ENCODE results near the gene MYO1H. TPM values are rescaled to one million over a fixed set of nuclear protein-coding genes. Genes with fewer than 3 reads are reported as not detected.

MYO1H gene
- total RNA-seq, 1 experiment from 2014 or later, result not detected

DNA sequence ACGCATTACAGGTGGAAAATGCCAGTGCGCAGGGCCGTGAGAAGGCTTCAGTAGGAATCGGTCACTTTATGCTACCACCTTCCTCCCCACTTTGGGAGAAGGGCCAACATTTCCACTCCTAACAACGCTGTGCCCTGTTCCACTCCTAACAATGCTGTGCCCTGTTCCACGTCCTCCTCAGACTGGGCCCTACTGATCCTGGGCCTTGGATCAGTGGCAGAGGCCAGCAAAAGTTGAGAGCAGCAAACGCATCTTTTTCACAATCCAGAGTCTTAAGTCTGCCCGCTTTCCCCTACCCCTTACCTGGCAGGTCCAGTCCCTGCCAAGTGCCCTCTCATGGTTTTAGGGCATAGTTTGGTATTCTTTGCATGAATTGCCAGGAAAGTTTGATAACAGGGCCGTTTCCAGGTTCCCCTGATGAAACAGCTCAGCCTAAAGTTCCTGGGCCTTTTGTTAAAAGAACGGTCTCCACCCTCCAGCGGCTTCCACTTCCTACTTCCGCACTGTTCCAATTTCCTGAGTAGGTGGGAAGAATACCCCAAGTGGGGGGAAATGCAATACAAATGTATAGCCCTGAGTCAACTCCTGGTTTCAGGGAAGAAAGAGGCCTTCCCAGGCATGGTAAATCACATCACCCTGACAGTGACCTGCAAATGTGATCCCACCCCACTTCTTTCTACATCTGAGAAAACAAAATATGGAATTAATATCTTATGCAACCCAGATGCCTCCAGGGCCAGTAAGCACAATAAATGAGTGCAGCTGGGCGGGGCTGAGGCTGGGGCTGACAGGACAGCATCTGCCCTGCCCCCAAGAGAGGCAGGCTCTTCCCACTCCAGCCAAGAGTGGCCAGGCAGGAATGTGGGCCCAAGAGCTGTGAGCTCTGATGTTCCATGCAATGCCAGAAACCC lies 114.4 kb downstream of the MYO1H start:
- H3K4me3 ChIP-seq (replicated peaks in 1 of 2; ENCODE audit: low read depth in 1 of 2, low read length in 2 of 2), result 0 out of 4 replicates have a peak overlapping the region, but pooled peaks of 1 of the 2 experiments have one; percentile 10
- ChIA-PET CTCF (interaction anchor here (0.9 to 1.1 kb wide), 3 partner anchors 29 to 34 kb away, joined by 3 to 4 read pairs (median 3); no protein-coding TSS in a partner anchor), POLR2A (no interaction called here), RAD21 (ENCODE audit: low non-redundant PET in 1 of 2, low total read pairs in 2 of 2, uncharacterized antibody in 2 of 2, unreplicated experiment in 2 of 2) (interaction anchor here in 1 of 2 experiments (0.8 kb wide), 1 partner anchor 29 kb away, joined by 3 read pairs; no protein-coding TSS in a partner anchor)
- H3K79me2 ChIP-seq (ENCODE audit: insufficient read depth, low read length), result peaks cover 64% of the 10 kb centered on the region
- H3K9me3 ChIP-seq (ENCODE audit: control insufficient read depth in 1 of 2, insufficient read depth in 1 of 2, low read depth in 1 of 2, low read length in 2 of 2), result no peaks in the 10 kb centered on the region
- no peaks in the 10 kb centered on the region for H3K9me2 ChIP-seq (ENCODE audit: insufficient read depth)
- H3K27me3 ChIP-seq (ENCODE audit: insufficient read depth, low read length), result no peaks in the 10 kb centered on the region
- H3K36me3 ChIP-seq (ENCODE audit: control insufficient read depth in 1 of 2, insufficient read depth in 2 of 2, low read length in 2 of 2), result peaks cover 9 to 20% of the 10 kb centered on the region in 2 experiments; a peak in 3 of 4 replicates
- DNase-seq (ENCODE audit: low read depth, low spot score) (no peak), ATAC-seq (peak; percentile 64)
- peak overlapping the region; percentile 70 for H3K4me2 ChIP-seq (ENCODE audit: low read length)
- peaks cover 39 to 44% of the 10 kb centered on the region in 2 experiments for H3K4me1 ChIP-seq (ENCODE audit: control insufficient read depth in 1 of 2, insufficient read depth in 2 of 2, low read length in 2 of 2)
- peak overlapping the region; percentile 16; the same call in 1 of the 2 replicates for H3K9ac ChIP-seq (ENCODE audit: low read length)
- peak overlapping the region; percentile 68; the same call in 1 of the 2 replicates for H3K27ac ChIP-seq (ENCODE audit: low read depth, low read length)
- BruUV-seq (replicated peaks), result no TSS peak
- intact Hi-C loops (cut with micrococcal nuclease), result no loop called here
- peaks cover 4% of the 10 kb centered on the region; the same call in 1 of the 2 replicates for H4K20me1 ChIP-seq (ENCODE audit: insufficient read depth)
- H2AFZ ChIP-seq (ENCODE audit: low read depth, low read length, poor library complexity, severe bottlenecking), result no peak overlapping the region
- TF ChIP-seq, protein P1, sequence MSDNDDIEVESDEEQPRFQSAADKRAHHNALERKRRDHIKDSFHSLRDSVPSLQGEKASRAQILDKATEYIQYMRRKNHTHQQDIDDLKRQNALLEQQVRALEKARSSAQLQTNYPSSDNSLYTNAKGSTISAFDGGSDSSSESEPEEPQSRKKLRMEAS (IDR thresholded peaks at IDR 0.05), result no peak; the same call in 1 of the 2 replicates
- TF ChIP-seq, protein P2, sequence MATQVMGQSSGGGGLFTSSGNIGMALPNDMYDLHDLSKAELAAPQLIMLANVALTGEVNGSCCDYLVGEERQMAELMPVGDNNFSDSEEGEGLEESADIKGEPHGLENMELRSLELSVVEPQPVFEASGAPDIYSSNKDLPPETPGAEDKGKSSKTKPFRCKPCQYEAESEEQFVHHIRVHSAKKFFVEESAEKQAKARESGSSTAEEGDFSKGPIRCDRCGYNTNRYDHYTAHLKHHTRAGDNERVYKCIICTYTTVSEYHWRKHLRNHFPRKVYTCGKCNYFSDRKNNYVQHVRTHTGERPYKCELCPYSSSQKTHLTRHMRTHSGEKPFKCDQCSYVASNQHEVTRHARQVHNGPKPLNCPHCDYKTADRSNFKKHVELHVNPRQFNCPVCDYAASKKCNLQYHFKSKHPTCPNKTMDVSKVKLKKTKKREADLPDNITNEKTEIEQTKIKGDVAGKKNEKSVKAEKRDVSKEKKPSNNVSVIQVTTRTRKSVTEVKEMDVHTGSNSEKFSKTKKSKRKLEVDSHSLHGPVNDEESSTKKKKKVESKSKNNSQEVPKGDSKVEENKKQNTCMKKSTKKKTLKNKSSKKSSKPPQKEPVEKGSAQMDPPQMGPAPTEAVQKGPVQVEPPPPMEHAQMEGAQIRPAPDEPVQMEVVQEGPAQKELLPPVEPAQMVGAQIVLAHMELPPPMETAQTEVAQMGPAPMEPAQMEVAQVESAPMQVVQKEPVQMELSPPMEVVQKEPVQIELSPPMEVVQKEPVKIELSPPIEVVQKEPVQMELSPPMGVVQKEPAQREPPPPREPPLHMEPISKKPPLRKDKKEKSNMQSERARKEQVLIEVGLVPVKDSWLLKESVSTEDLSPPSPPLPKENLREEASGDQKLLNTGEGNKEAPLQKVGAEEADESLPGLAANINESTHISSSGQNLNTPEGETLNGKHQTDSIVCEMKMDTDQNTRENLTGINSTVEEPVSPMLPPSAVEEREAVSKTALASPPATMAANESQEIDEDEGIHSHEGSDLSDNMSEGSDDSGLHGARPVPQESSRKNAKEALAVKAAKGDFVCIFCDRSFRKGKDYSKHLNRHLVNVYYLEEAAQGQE (IDR thresholded peaks at IDR 0.05; ENCODE audit: low read depth), result no peak
- no peak for TF ChIP-seq EGR1 (IDR thresholded peaks at IDR 0.05; ENCODE audit: low read depth)
- no peak for TF ChIP-seq EZH2 (IDR thresholded peaks at IDR 0.05)
- TF ChIP-seq, protein P3, sequence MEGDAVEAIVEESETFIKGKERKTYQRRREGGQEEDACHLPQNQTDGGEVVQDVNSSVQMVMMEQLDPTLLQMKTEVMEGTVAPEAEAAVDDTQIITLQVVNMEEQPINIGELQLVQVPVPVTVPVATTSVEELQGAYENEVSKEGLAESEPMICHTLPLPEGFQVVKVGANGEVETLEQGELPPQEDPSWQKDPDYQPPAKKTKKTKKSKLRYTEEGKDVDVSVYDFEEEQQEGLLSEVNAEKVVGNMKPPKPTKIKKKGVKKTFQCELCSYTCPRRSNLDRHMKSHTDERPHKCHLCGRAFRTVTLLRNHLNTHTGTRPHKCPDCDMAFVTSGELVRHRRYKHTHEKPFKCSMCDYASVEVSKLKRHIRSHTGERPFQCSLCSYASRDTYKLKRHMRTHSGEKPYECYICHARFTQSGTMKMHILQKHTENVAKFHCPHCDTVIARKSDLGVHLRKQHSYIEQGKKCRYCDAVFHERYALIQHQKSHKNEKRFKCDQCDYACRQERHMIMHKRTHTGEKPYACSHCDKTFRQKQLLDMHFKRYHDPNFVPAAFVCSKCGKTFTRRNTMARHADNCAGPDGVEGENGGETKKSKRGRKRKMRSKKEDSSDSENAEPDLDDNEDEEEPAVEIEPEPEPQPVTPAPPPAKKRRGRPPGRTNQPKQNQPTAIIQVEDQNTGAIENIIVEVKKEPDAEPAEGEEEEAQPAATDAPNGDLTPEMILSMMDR (IDR thresholded peaks at IDR 0.05 in 2 of 3, conservative IDR thresholded peaks at IDR 0.05 in 1 of 3; ENCODE audit: borderline replicate concordance in 1 of 3, insufficient read depth in 1 of 3, low read depth in 2 of 3, low read length in 2 of 3), result no peak
- no peak for TF ChIP-seq ZNF274 (IDR thresholded peaks at IDR 0.05; ENCODE audit: low read depth, low read length)
- no peak for TF ChIP-seq JUND (IDR thresholded peaks at IDR 0.05)
- TF ChIP-seq TCF7L2 (IDR thresholded peaks at IDR 0.05; ENCODE audit: borderline replicate concordance, extremely low read depth, insufficient read depth, insufficient read length), result no peak
- TF ChIP-seq SRF (IDR thresholded peaks at IDR 0.05; ENCODE audit: low read depth), result no peak
- no peak for TF ChIP-seq FOSL1 (IDR thresholded peaks at IDR 0.05; ENCODE audit: low read depth)
- TF ChIP-seq ZFX (IDR thresholded peaks at IDR 0.05), result no peak
- TF ChIP-seq EZH2phosphoT487 (IDR thresholded peaks at IDR 0.05; ENCODE audit: borderline replicate concordance), result no peak
- TF ChIP-seq YY1 (IDR thresholded peaks at IDR 0.05; ENCODE audit: extremely low read depth, insufficient replicate concordance, low read depth, low read length), result no peak
- no peak for TF ChIP-seq SP1 (IDR thresholded peaks at IDR 0.05; ENCODE audit: low read depth)
- TF ChIP-seq POLR2A (IDR thresholded peaks at IDR 0.05; ENCODE audit: borderline replicate concordance, extremely low read depth, insufficient read depth, insufficient read length), result no peak
- TF ChIP-seq, protein P4, sequence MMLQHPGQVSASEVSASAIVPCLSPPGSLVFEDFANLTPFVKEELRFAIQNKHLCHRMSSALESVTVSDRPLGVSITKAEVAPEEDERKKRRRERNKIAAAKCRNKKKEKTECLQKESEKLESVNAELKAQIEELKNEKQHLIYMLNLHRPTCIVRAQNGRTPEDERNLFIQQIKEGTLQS (IDR thresholded peaks at IDR 0.05), result no peak
- TF ChIP-seq, protein P5, sequence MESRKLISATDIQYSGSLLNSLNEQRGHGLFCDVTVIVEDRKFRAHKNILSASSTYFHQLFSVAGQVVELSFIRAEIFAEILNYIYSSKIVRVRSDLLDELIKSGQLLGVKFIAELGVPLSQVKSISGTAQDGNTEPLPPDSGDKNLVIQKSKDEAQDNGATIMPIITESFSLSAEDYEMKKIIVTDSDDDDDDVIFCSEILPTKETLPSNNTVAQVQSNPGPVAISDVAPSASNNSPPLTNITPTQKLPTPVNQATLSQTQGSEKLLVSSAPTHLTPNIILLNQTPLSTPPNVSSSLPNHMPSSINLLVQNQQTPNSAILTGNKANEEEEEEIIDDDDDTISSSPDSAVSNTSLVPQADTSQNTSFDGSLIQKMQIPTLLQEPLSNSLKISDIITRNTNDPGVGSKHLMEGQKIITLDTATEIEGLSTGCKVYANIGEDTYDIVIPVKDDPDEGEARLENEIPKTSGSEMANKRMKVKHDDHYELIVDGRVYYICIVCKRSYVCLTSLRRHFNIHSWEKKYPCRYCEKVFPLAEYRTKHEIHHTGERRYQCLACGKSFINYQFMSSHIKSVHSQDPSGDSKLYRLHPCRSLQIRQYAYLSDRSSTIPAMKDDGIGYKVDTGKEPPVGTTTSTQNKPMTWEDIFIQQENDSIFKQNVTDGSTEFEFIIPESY (IDR thresholded peaks at IDR 0.05; ENCODE audit: extremely low read depth, insufficient replicate concordance, low read length), result no peak

Data from HCT116 (cell line).